GM13976 (cell line): ENCODE data around the gene CPA1.

ENCODE experiments used
- DNase-seq: peaks from one replicate; pipeline ENCODE4 v3.0.0; 2012; ENCODE audit warnings: low spot score
- CTCF ChIP-seq: IDR thresholded peaks from 2 replicates; pipeline ENCODE4 v1.5.1; 2012; ENCODE audit warnings: borderline replicate concordance, mild to moderate bottlenecking; ENCODE audit not compliant: insufficient read depth; ENCODE audit errors: extremely low read depth, missing control alignments, control extremely low read depth
- in situ Hi-C: fragments of 300-500 bp; cut with MboI; formaldehyde crosslinking; loops from one replicate; pipeline ENCODE4 v1.12.0; 2022; ENCODE audit warnings: low sequenced_read_pairs, mixed read lengths, inconsistent platforms; ENCODE audit not compliant: unreplicated experiment

The CPA1 gene

GRCh38 chr7:130346941-130347340 is 33.4 kb upstream of the CPA1 start:
- DNase-seq: no peak
- in situ Hi-C loops: no loop called here
- no peak for TF ChIP-seq CTCF

- DNase-seq: peak; percentile 45
- in situ Hi-C loops: no loop called here
- TF ChIP-seq CTCF: no peak
These were observed 30.1 kb upstream of the CPA1 start for GRCh38 chr7:130349911-130350782.

GRCh38 chr7:130350945-130351790 is 29.1 kb upstream of the CPA1 start:
- TF ChIP-seq CTCF: no peak
- in situ Hi-C loops: no loop called here
- DNase-seq: peak; percentile 76

GRCh38 chr7:130351791-130352090 is 28.6 kb upstream of the CPA1 start:
- no peak for DNase-seq
- TF ChIP-seq CTCF: no peak
- in situ Hi-C loops: no loop called here

- no peak for TF ChIP-seq CTCF
- in situ Hi-C loops: no loop called here
- DNase-seq: no peak
These were observed 27.9 kb upstream of the CPA1 start for GRCh38 chr7:130352194-130353074.

- no peak for DNase-seq
- no peak for TF ChIP-seq CTCF
- in situ Hi-C loops: no loop called here
These were observed 27.1 kb upstream of the CPA1 start for GRCh38 chr7:130353196-130353595.
